Measurements from ENCODE around the gene RHPN2.

GRCh38 chr19:33024398-33024797 lies 40.3 kb downstream of the RHPN2 start:
- TF ChIP-seq CTCF (IDR thresholded peaks at IDR 0.05; ENCODE audit: insufficient read depth, low read length) (no peak), GABPA (IDR thresholded peaks at IDR 0.05; ENCODE audit: low read depth) (no peak), REST (IDR thresholded peaks at IDR 0.05; ENCODE audit: insufficient replicate concordance, low read depth) (no peak), POLR2AphosphoS5 (IDR thresholded peaks at IDR 0.05; ENCODE audit: low read depth) (no peak)
